ENCODE results near the gene TBC1D5.

DNA sequence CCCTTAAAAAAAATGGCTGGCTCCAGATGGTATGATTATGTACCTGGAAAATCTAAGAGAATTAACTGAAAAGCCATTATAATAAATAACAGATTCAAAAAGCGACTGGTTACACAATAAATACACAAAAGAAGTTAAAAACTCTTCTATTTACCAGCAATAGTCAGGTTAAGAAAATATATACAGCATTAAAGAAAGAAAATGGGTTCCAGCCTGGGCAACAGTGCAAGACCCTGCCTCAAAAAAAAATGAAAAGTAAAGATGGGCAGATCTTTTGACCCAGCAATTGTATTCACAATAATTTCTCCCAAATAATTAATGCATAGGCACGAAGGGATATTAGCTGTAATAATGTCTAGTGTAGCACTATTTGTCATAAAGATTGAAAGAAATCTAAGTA, 8.7 kb downstream of the TBC1D5 start:
- TF ChIP-seq, protein P1, sequence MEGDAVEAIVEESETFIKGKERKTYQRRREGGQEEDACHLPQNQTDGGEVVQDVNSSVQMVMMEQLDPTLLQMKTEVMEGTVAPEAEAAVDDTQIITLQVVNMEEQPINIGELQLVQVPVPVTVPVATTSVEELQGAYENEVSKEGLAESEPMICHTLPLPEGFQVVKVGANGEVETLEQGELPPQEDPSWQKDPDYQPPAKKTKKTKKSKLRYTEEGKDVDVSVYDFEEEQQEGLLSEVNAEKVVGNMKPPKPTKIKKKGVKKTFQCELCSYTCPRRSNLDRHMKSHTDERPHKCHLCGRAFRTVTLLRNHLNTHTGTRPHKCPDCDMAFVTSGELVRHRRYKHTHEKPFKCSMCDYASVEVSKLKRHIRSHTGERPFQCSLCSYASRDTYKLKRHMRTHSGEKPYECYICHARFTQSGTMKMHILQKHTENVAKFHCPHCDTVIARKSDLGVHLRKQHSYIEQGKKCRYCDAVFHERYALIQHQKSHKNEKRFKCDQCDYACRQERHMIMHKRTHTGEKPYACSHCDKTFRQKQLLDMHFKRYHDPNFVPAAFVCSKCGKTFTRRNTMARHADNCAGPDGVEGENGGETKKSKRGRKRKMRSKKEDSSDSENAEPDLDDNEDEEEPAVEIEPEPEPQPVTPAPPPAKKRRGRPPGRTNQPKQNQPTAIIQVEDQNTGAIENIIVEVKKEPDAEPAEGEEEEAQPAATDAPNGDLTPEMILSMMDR (IDR thresholded peaks at IDR 0.05): no peak
- TF ChIP-seq POLR2AphosphoS5 (IDR thresholded peaks at IDR 0.05; ENCODE audit: low read depth, low read length) (no peak), SIN3A (IDR thresholded peaks at IDR 0.05; ENCODE audit: borderline replicate concordance, insufficient read depth, low read depth, low read length) (no peak), TCF7L2 (IDR thresholded peaks at IDR 0.05; ENCODE audit: low read depth, low read length) (no peak)
- TF ChIP-seq, protein P2, sequence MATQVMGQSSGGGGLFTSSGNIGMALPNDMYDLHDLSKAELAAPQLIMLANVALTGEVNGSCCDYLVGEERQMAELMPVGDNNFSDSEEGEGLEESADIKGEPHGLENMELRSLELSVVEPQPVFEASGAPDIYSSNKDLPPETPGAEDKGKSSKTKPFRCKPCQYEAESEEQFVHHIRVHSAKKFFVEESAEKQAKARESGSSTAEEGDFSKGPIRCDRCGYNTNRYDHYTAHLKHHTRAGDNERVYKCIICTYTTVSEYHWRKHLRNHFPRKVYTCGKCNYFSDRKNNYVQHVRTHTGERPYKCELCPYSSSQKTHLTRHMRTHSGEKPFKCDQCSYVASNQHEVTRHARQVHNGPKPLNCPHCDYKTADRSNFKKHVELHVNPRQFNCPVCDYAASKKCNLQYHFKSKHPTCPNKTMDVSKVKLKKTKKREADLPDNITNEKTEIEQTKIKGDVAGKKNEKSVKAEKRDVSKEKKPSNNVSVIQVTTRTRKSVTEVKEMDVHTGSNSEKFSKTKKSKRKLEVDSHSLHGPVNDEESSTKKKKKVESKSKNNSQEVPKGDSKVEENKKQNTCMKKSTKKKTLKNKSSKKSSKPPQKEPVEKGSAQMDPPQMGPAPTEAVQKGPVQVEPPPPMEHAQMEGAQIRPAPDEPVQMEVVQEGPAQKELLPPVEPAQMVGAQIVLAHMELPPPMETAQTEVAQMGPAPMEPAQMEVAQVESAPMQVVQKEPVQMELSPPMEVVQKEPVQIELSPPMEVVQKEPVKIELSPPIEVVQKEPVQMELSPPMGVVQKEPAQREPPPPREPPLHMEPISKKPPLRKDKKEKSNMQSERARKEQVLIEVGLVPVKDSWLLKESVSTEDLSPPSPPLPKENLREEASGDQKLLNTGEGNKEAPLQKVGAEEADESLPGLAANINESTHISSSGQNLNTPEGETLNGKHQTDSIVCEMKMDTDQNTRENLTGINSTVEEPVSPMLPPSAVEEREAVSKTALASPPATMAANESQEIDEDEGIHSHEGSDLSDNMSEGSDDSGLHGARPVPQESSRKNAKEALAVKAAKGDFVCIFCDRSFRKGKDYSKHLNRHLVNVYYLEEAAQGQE (IDR thresholded peaks at IDR 0.05; ENCODE audit: insufficient read depth in 1 of 2, low read depth in 2 of 2, low read length in 1 of 2): no peak

Measured in Panc1 (cell line).